Brain microvascular endothelial cell (primary cell): ENCODE data around the gene SDK2.

ENCODE experiments used
- DNase-seq: peaks from one replicate; pipeline ENCODE4 v3.0.0-alpha.2; 2020
- H3K27ac ChIP-seq: fragments of 250-450 bp; sonication (Bioruptor Pico); 2 replicates; pipeline ENCODE4 v1.5.1; 2020; ENCODE audit warnings: mild to moderate bottlenecking, moderate library complexity
- H3K27me3 ChIP-seq: fragments of 250-450 bp; sonication (Bioruptor Pico); replicated peaks from 2 replicates; pipeline ENCODE4 v1.5.1; 2020; ENCODE audit warnings: mild to moderate bottlenecking
- H3K36me3 ChIP-seq: fragments of 250-450 bp; sonication (Bioruptor Pico); replicated peaks from 2 replicates; pipeline ENCODE4 v1.5.1; 2020; ENCODE audit warnings: mild to moderate bottlenecking
- H3K4me3 ChIP-seq: 2 replicates; pipeline ENCODE4 v1.5.1; 2011; ENCODE audit warnings: low read depth, mild to moderate bottlenecking, control low read depth, low read length, moderate library complexity
- in situ Hi-C: cut with HindIII; loops from 2 replicates; pipeline ENCODE4 v1.10.0; 2017; ENCODE audit warnings: low sequenced_read_pairs, low pct_ligation_motif_present
- TF ChIP-seq, protein P1 (sequence below): IDR thresholded peaks from 2 replicates; pipeline ENCODE4 v1.5.1; 2011; ENCODE audit warnings: low read depth, mild to moderate bottlenecking, moderate library complexity, low read length, control low read depth, inconsistent platforms; ENCODE audit errors: missing control alignments

The SDK2 gene

DNA sequence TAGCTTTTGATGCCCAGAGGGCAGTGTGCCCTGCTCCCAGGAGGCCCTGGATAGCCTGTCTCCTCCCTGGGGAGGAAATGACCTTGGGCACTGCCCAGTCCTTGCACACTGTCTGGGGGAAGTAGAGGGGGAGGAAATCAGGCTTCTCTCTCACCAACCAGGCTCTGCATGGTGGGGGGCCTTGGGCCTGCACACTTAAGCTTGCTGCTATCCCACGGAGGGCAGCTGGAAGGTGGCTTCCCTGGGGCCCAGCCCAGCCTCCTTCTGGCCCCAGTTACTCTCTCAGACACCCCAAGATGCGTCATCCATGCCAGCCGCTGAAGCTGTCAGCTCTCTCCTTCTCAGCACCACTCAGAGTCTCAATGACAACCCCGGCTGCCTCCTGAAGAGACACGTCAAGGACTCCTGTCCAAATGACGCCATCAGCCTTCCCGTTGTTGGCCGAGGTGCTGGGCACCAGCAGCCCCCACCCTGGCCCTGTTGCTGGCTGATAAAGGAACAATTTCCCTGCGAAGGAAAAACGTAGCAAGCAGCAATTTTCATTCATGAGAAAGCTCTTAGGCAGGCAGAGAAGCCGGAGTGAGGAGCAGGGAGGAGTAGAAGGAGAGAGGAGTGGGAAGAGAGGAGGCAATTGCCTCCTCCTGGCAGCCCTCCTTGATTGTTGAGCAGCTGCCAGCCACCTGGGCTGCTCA, 95.5 kb downstream of the SDK2 start:
- TF ChIP-seq, protein P1, sequence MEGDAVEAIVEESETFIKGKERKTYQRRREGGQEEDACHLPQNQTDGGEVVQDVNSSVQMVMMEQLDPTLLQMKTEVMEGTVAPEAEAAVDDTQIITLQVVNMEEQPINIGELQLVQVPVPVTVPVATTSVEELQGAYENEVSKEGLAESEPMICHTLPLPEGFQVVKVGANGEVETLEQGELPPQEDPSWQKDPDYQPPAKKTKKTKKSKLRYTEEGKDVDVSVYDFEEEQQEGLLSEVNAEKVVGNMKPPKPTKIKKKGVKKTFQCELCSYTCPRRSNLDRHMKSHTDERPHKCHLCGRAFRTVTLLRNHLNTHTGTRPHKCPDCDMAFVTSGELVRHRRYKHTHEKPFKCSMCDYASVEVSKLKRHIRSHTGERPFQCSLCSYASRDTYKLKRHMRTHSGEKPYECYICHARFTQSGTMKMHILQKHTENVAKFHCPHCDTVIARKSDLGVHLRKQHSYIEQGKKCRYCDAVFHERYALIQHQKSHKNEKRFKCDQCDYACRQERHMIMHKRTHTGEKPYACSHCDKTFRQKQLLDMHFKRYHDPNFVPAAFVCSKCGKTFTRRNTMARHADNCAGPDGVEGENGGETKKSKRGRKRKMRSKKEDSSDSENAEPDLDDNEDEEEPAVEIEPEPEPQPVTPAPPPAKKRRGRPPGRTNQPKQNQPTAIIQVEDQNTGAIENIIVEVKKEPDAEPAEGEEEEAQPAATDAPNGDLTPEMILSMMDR, result no peak
- no peaks in the 10 kb centered on the region for H3K36me3 ChIP-seq
- no peak overlapping the region for H3K4me3 ChIP-seq
- H3K27me3 ChIP-seq, result no peaks in the 10 kb centered on the region
- H3K27ac ChIP-seq, result no peak overlapping the region
- in situ Hi-C loops, result no loop called here
- no peak for DNase-seq

DNA sequence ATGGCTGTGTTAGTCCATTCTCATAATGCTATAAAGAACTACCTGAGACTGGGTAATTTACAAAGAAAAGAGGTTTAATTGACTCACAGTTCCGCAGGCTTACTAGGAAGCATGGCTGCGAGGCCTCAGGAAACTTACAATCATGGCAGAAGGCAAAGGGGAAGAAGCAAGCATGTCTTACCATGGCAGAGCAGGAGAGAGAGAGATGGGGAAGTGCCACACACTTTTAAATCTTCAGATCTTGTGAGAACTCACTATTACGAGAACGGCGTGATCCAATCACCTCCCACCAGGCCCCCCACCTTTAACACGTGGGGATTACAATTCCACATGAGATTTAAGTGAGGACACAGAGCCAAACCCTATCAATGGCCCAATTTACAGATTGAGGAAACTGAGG, 96.5 kb downstream of the SDK2 start:
- in situ Hi-C loops, result no loop called here
- DNase-seq, result no peak
- TF ChIP-seq, protein P1, result no peak
- H3K4me3 ChIP-seq, result no peak overlapping the region
- H3K27me3 ChIP-seq, result no peaks in the 10 kb centered on the region
- H3K36me3 ChIP-seq, result no peaks in the 10 kb centered on the region
- H3K27ac ChIP-seq, result no peak overlapping the region

DNA sequence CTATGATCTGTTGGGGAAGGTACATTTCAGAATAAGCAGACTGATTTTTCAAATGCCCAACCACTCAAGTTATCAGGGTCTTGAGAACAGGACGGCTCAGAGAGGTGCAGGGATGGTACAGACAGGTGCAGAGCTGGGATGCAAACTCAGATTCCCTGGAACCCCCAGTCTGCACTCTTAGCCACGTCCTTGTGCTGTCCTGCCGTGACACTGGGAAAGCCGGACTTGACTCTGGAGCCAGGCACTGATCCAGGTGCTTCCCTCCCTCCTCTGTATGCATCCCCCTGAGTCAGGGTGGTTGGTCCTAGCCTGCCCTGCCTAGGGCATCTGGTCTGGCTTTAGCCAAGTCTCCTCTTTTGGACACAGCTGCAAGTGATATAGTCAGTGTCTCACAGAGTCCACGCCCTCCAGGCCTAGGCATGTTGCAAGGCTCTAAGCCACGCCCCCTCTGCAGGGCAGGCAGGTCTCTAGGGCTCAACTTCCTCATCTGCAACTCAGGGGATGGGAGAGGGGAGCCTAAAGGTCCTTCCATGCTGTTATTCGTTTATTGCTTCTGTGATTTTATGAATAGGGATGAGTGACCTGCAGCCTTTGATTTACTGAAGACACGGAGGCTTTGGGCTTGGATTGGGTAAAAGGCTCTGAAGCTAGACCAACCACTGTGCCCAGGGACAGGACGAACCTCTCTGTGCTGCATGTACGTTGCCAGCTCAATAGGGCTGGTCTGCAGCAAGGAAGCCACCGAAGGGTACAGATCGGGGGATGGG, 97.3 kb downstream of the SDK2 start:
- Histone ChIP-seq H3K27me3 (no peaks in the 10 kb centered on the region), H3K36me3 (no peaks in the 10 kb centered on the region), H3K4me3 (no peak overlapping the region), H3K27ac (no peak overlapping the region)
- TF ChIP-seq, protein P1, result no peak
- DNase-seq, result no peak
- in situ Hi-C loops, result no loop called here

DNA sequence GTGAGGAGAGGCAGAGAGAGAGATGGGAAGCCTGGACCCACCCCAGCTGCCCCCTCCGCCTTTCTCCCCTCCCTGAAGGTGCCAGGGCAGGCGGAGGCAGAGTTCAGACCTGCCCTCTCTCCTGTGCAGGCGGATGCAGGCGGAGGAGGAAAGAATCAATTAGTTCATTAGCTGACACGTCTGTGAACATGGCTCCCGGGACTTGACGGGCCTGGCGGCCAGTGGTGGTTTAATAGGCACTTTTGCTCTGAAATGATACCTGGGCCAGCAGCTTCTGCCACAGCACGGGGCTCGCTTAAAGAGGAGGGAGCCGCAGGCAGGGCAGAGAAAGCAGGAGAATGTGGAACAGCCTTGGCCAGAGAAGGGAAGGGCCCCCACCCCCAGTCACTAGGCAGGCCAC, 98.1 kb downstream of the SDK2 start:
- no peaks in the 10 kb centered on the region for H3K36me3 ChIP-seq
- TF ChIP-seq, protein P1, result no peak
- H3K27ac ChIP-seq, result no peak overlapping the region
- H3K4me3 ChIP-seq, result no peak overlapping the region
- DNase-seq, result no peak
- no peaks in the 10 kb centered on the region for H3K27me3 ChIP-seq
- in situ Hi-C loops, result no loop called here

DNA sequence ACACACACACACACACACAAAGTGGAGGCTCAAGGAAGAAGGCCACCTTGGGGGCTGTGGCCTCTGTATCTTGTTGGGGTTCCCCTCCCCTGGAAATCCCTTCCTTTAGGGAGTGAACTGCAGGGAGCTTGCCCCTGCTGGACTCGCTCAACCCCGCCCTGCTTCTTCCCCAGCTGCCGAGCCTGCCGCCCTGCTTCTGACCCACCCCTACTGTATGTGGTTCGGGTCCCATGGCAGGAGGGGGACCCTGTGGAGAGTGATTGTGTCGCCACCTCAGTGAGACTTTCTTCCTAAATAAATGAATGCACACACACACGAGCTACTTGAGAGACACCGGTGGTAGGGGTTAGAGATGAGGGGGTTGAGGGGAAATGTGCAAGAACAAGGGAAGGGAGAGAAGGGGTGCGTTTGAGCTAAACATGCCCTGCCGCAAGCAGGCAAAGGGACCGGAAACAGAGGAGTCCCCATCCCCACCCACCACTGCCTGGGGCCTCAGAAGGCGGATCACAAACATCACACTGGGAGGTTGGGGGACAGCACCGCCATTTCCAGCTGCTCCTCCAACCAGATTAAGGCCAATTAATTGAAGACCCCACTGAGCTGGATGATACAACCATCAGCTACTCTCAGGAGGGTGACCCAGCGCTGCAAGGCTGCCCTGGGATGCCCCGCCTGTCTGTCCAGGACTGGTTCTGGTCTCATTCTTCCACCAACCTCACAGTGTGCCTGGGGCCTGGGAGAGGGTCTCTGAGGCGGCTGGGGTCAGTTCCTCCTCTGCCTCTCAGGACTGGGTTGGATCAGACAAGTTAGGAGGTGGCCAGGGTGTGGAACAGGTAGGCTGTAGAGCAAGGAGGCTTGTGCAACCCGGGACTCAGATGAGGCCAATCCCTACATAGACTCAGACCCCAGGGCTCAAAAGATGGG, 98.9 kb downstream of the SDK2 start:
- TF ChIP-seq, protein P1, result no peak
- DNase-seq, result no peak
- no peak overlapping the region for H3K4me3 ChIP-seq
- H3K27ac ChIP-seq, result no peak overlapping the region
- no peaks in the 10 kb centered on the region for H3K27me3 ChIP-seq
- in situ Hi-C loops, result no loop called here
- no peaks in the 10 kb centered on the region for H3K36me3 ChIP-seq
